GM12878 (cell line): ENCODE measurements around the gene TP73. TPM values are rescaled to one million over a fixed set of nuclear protein-coding genes. Genes with fewer than 3 reads are reported as not detected.

Experiments
- ATAC-seq: fragments of 200-7000 bp; cut with Tn5 transposase; 3 replicates; pipeline ENCODE4 v1.9.1; 2020; ENCODE audit warnings: mild to moderate bottlenecking, moderate library complexity
- BruUV-seq: library from RNA; stranded (reverse); fragments of 400-500 nt; replicated peaks from 2 replicates; lab custom pipeline; 2021; lab: Mats Ljungman, UMichigan
- CTCF ChIA-PET: fragments of 300-600 bp; sonication (Branson Sonifier 250); formaldehyde crosslinking; extraction: SDS; loops from one replicate; lab custom pipeline; 2021; ENCODE audit warnings: inconsistent platforms; lab: Yijun Ruan, JAX
- POLR2A ChIA-PET: fragments of 350-600 bp; formaldehyde crosslinking; extraction: SDS; loops from one replicate; lab custom pipeline; 2021; ENCODE audit warnings: inconsistent platforms; lab: Charles Lee
- RAD21 ChIA-PET: fragments of 300-600 bp; sonication (Branson Sonifier 250); formaldehyde crosslinking; loops from one replicate; lab custom pipeline; 2023; ENCODE audit warnings: antibody characterized with exemption; ENCODE audit not compliant: unreplicated experiment; lab: Charles Lee
- SMC1A ChIA-PET: fragments of 300-600 bp; sonication (Branson Sonifier 250); formaldehyde crosslinking; loops from one replicate; lab custom pipeline; 2023; ENCODE audit not compliant: unreplicated experiment, uncharacterized antibody; lab: Charles Lee
- DNase-seq: peaks from one replicate; pipeline ENCODE4 v3.0.0-alpha.2; 2011; ENCODE audit warnings: low read depth, low spot score
- FAIRE-seq: peaks from 3 replicates; lab custom pipeline; 2011; peaks lifted over from hg19 to GRCh38; lab: Jason Lieb, UNC
- H2AFZ ChIP-seq: 2 replicates; pipeline ENCODE4 v1.6.0; 2011; ENCODE audit warnings: low read depth, low read length, control low read depth; ENCODE audit not compliant: control insufficient read depth
- H3K27ac ChIP-seq: 2 replicates; pipeline ENCODE4 v1.5.1; 2011; ENCODE audit warnings: control low read depth; ENCODE audit not compliant: control insufficient read depth, insufficient read depth
- H3K27me3 ChIP-seq, 2 experiments: replicated peaks in 1 of 2; 2 replicates each; pipeline versions ENCODE4 v1.6.0 to v1.6.1; 2011; ENCODE audit warnings: low read length in 1 of 2; ENCODE audit not compliant: control insufficient read depth in 2 of 2, insufficient read depth in 2 of 2
- H3K36me3 ChIP-seq, 2 experiments: 2 replicates each; pipeline ENCODE4 v1.5.1; 2011; ENCODE audit warnings: low read length in 1 of 2; ENCODE audit not compliant: control insufficient read depth in 2 of 2, insufficient read depth in 2 of 2
- H3K4me1 ChIP-seq: 2 replicates; pipeline ENCODE4 v1.6.1; 2011; ENCODE audit warnings: mild to moderate bottlenecking, low read length, moderate library complexity, mixed read lengths; ENCODE audit not compliant: control insufficient read depth, insufficient read depth
- H3K4me2 ChIP-seq: 2 replicates; pipeline ENCODE4 v1.6.0; 2011; ENCODE audit warnings: control low read depth; ENCODE audit not compliant: control insufficient read depth, insufficient read depth
- H3K4me3 ChIP-seq: fragments of 200-600 bp; sonication (generic); 2 replicates; pipeline ENCODE4 v1.5.1; 2016
- H3K79me2 ChIP-seq: 2 replicates; pipeline ENCODE4 v1.6.0; 2011; ENCODE audit warnings: low read length; ENCODE audit not compliant: control insufficient read depth, insufficient read depth
- H3K9ac ChIP-seq: 2 replicates; pipeline ENCODE4 v1.8.0; 2011; ENCODE audit warnings: low read length, control low read depth, mixed read lengths; ENCODE audit not compliant: control insufficient read depth, insufficient read depth
- H3K9me3 ChIP-seq: replicated peaks from 3 replicates; pipeline ENCODE4 v1.5.1; 2011; ENCODE audit warnings: mild to moderate bottlenecking, low read length; ENCODE audit not compliant: control insufficient read depth, insufficient read depth
- H4K20me1 ChIP-seq: 2 replicates; pipeline ENCODE4 v1.6.0; 2011; ENCODE audit not compliant: control insufficient read depth, insufficient read depth
- BMI1 ChIP-seq: fragments of 450-650 bp; IDR thresholded peaks from 2 replicates; pipeline ENCODE4 v1.6.1; 2016; ENCODE audit warnings: mild to moderate bottlenecking, moderate library complexity, borderline replicate concordance
- POLR2A ChIP-seq: IDR thresholded peaks from 2 replicates; pipeline ENCODE4 v1.6.1; 2011; ENCODE audit warnings: low read depth, mild to moderate bottlenecking, low read length
- STAT3 ChIP-seq: IDR thresholded peaks from 2 replicates; pipeline ENCODE4 v1.6.1; 2011; ENCODE audit warnings: low read depth, low read length, improper control_type of control experiment
- WGBS: methylation state at CpG from one replicate; pipeline ENCODE4 v1.1.6; 2016; ENCODE audit warnings: low lambda C conversion rate; ENCODE audit not compliant: insufficient replicate concordance, insufficient coverage; ENCODE audit errors: missing lambda C conversion rate; 5-methylcytosine and 5-hydroxymethylcytosine counted together
- in situ Hi-C: fragments of 300-500 bp; cut with MboI; formaldehyde crosslinking; loops from 9 replicates; pipeline ENCODE4 v1.14.3; 2018; ENCODE audit warnings: mixed read lengths
- intact Hi-C: fragments of 100-400 bp; cut with micrococcal nuclease; formaldehyde crosslinking; loops from one replicate; pipeline ENCODE4 v1.14.2; 2022; ENCODE audit not compliant: unreplicated experiment
- polyA plus RNA-seq, 11 experiments: library from polyadenylated mRNA; depleted of rRNA in 4 of 11; unstranded in 6 of 11; stranded (reverse) in 5 of 11; fragments of >200 nt; fragmentation: Nextera tagmentation in 4 of 11; fragmentation: Illumina TruSeq in 1 of 11; extraction: Ambion mirVana in 4 of 11; extraction: Trizol in 1 of 11; gene quantifications; 1 replicate in 1 of 11; 2 replicates in 10 of 11; pipeline versions ENCODE4 v1.2.1 to v1.2.3, GENCODE V29; 2011 to 2016; ENCODE audit warnings: inconsistent platforms in 2 of 11, missing spikeins in 2 of 11, low read depth in 1 of 11
- total RNA-seq, 4 experiments: library from RNA; depleted of rRNA in 3 of 4; stranded (reverse); fragments of >200 nt in 3 of 4; fragmentation: Illumina TruSeq in 1 of 4; extraction: Trizol in 1 of 4; gene quantifications; 2 replicates each; pipeline versions ENCODE4 v1.2.1 to v1.2.3, GENCODE V29; 2013 to 2021

TP73 gene
- total and polyA plus RNA-seq, 10 of the 15 experiments (the other 5 are each of a cell fraction or from before 2014, with no cell fraction given), result 0.08 to 54.2 (median 14.9) TPM

DNA sequence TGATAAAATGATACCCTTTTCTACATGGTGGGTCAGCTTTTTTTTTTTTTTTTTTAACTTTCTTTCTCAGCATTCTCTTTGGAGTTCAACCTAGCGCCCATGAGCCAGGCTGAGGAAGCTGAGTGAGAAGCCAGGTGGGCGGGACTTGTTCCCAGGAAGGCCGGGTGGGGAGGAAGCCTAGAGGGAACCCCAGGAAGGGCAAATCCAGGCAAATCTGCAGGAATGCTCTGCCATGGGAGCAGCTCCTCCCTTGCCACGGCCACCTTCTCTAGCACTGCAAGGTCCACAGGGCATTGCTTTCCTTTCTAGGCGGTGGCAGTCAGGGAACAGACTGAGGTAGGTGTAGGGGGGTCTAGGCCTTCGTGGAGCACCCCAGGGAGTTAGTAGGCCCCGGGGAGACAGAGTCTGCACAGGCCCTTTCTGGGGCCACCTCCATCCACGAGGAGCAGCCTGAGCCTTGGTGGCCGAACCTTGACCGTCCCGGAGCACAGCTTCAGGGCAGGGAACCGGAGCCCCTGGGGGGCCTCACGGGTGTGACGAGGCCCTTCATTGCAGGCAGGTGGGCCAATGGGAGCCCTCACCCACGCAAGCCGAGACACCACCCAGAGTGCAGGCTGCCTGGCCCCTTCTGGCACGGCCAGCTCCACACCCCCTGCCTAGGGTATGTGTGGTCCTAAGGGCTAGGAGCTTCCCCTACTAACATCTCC is 81.7 kb downstream of the TP73 start:
- Histone ChIP-seq H3K27ac (no peak overlapping the region), H3K4me2 (no peak overlapping the region), H3K27me3 (no peaks in the 10 kb centered on the region), H3K4me3 (no peak overlapping the region), H3K79me2 (no peaks in the 10 kb centered on the region), H3K4me1 (no peaks in the 10 kb centered on the region), H3K36me3 (peaks cover 0 to 29% of the 10 kb centered on the region in 2 experiments; a peak in 3 of 4 replicates), H4K20me1 (no peaks in the 10 kb centered on the region), H3K9ac (no peak overlapping the region), H2AFZ (no peak overlapping the region), H3K9me3 (no peaks in the 10 kb centered on the region)
- ChIA-PET RAD21 (no interaction called here), CTCF (interaction anchor here (1.5 kb wide), 1 partner anchor 9 kb away, joined by 5 read pairs; no protein-coding TSS in a partner anchor), POLR2A (no interaction called here), SMC1A (no interaction called here)
- TF ChIP-seq BMI1 (no peak), POLR2A (peak; percentile 43; the same call in 1 of the 2 replicates)
- ATAC-seq (no peak), FAIRE-seq (no peak), DNase-seq (no peak)
- TSS peak; percentile 54 for BruUV-seq
- WGBS, result 79% methylated on average over 16 of the region's 17 CpGs
- intact Hi-C loops (no loop called here), in situ Hi-C loops (no loop called here)

DNA sequence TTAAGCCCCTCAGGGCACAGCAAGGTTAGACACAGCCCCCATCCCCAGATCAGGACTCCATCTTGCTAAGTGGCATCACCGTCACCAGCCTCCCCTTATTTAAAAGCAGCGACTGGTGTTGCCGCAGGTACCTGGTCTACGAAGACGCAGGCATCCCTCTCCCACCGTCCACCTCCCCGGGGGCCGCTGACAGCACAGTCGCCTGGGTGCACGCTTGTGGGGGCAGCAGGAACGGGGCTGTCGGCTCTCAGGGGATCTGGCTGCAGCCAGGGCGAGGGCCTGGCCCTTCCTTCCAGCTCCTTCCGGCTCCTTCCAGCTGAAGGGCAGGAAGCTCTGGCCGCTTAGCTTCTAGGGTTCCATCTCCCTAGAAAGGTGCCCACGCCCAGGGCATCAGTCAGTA is 82.3 kb downstream of the TP73 start:
- CTCF ChIA-PET, result interaction anchor here (1.5 kb wide), 1 partner anchor 10 kb away, joined by 5 read pairs; no protein-coding TSS in a partner anchor

More for the DNA sequence above, 82.3 kb downstream of the TP73 start:
- BruUV-seq, result no TSS peak
- H3K9me3 ChIP-seq, result no peaks in the 10 kb centered on the region
- H3K27me3 ChIP-seq, result no peaks in the 10 kb centered on the region
- FAIRE-seq (no peak), ATAC-seq (no peak), DNase-seq (no peak)
- H3K4me3 ChIP-seq, result no peak overlapping the region
- SMC1A ChIA-PET, result no interaction called here
- TF ChIP-seq POLR2A (peak; percentile 43; the same call in 1 of the 2 replicates), STAT3 (no peak)
- H3K27ac ChIP-seq, result no peak overlapping the region
- no peak overlapping the region for H3K9ac ChIP-seq
- peaks cover 0 to 26% of the 10 kb centered on the region in 2 experiments; a peak in 3 of 4 replicates for H3K36me3 ChIP-seq
- no peaks in the 10 kb centered on the region for H3K4me1 ChIP-seq
- RAD21 ChIA-PET, result no interaction called here
- WGBS, result 97% methylated on average over 15 of the region's 16 CpGs
- in situ Hi-C loops, result no loop called here
- H2AFZ ChIP-seq, result no peak overlapping the region
- intact Hi-C loops, result no loop called here
- POLR2A ChIA-PET, result no interaction called here
- H3K79me2 ChIP-seq, result no peaks in the 10 kb centered on the region
- no peak overlapping the region for H3K4me2 ChIP-seq
- H4K20me1 ChIP-seq, result no peaks in the 10 kb centered on the region
